AG09319 (cell line): ENCODE measurements around the gene LRRN1.

ENCODE experiments used
- DNase-seq: peaks from one replicate; pipeline ENCODE4 v3.0.0-alpha.2; 2010; ENCODE audit warnings: low read depth; ENCODE audit errors: extremely low read depth
- CTCF ChIP-seq: IDR thresholded peaks from 2 replicates; pipeline ENCODE4 v1.5.1; 2011; ENCODE audit warnings: low read depth, mild to moderate bottlenecking, inconsistent platforms, low read length, moderate library complexity

The LRRN1 gene

DNA sequence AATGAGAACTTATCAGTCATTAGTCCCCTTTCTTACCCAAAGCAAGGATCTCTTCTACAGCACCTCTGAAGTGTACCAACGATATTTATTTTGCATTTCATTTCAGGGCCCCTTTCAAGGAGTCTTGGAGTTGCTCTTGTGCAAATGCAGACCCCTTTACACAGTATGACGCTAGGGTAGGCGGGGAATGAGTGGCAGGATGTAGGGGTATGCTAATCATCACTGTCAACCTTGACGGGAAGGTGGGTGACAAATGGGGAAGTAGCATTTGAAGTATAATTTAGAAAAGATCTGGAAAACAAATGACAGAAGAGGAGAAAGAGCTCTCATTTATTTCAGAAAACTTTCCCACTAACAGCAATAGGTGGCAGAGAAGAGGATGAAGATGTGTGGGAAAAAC lies 94.4 kb downstream of the LRRN1 start:
- no peak for DNase-seq
- no peak for TF ChIP-seq CTCF
